ENCODE data around the gene ZDHHC7. TPM values are rescaled to one million over a fixed set of nuclear protein-coding genes. Genes with fewer than 3 reads are reported as not detected.

ZDHHC7 gene
- total RNA-seq, 1 experiment from 2014 or later, result 39.1 TPM

DNA sequence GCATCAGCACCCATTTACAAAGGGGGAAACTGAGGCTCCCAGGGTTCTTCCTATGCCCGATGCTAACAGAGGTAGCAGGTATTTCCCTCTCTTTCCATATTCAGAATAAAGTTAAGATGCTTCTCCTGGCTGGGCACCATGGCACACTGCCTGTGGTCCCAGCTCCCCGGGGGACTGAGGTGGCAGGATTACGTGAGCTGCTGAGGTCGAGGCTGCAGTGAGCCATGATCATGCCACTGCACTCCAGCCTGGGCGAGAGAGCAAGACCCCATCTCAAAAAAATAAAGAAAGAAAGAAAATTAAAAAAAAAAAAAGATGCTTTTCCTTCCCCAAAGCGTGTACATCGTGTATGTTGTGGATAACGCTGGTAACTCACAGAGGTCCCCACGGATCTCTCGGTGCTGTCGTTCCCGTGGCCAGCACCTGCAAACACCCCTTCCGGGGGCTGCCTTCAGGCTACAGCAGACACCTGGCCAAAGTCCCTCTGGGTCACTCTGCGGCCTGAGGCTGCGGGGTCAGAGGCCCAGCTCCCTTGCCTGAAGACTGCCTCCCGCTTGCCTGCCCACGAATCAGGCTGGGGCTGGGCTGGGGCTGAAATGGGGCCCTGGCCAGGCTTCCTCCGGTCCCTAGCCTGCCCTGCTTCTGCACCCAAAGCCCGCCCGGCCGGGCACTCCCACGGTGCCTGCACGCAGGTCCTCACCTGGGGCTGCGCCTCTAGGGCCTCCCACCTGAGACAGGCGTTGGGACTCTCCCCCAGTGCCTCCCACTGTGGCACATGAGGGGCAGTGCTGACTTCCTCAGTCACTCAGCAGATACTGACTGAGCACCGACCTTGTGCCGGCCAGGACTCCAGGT, 63.1 kb downstream of the ZDHHC7 start:
- Histone ChIP-seq H3K14ac (ENCODE audit: insufficient read depth, low read length) (no peak overlapping the region; the same call in 1 of the 2 replicates), H3K4me1 (ENCODE audit: insufficient read depth, low read length) (no peaks in the 10 kb centered on the region), H4K20me1 (ENCODE audit: control insufficient read depth, insufficient read depth, insufficient read length) (no peaks in the 10 kb centered on the region), H2AK5ac (ENCODE audit: insufficient read length, low read length) (no peak overlapping the region), H3K56ac (ENCODE audit: insufficient read length, low read depth, low read length) (no peak overlapping the region), H3K23ac (ENCODE audit: insufficient read length, low read depth, low read length) (no peak overlapping the region), H3K4me2 (ENCODE audit: insufficient read depth, insufficient read length, low read length) (no peak overlapping the region), H2BK12ac (ENCODE audit: insufficient read length, low read depth, low read length) (no peak overlapping the region), H3T11ph (ENCODE audit: low read length) (no peak overlapping the region), H2BK120ac (ENCODE audit: low read depth, low read length, poor library complexity, severe bottlenecking) (no peak overlapping the region), H2BK20ac (ENCODE audit: low read depth, low read length, poor library complexity, severe bottlenecking) (no peak overlapping the region), H2AFZ (ENCODE audit: low read length) (no peak overlapping the region), H2BK15ac (ENCODE audit: low read depth, low read length) (no peak overlapping the region), H4K8ac (replicated peaks; ENCODE audit: insufficient read length, low read depth, low read length) (no peak overlapping the region), H3K23me2 (ENCODE audit: insufficient read length, low read depth, low read length, poor library complexity, severe bottlenecking) (no peaks in the 10 kb centered on the region), H3K79me1 (ENCODE audit: insufficient read depth, low read depth, low read length, poor library complexity, severe bottlenecking) (no peaks in the 10 kb centered on the region), H4K91ac (ENCODE audit: insufficient read length, low read depth, low read length) (no peak overlapping the region), H3K27me3 (ENCODE audit: insufficient read depth, low read length) (no peaks in the 10 kb centered on the region), H3K27ac (ENCODE audit: insufficient read length, low read depth, low read length) (no peak overlapping the region), H3K4ac (ENCODE audit: low read depth, low read length) (no peak overlapping the region), H3K9me3 (ENCODE audit: control insufficient read depth, low read depth, low read length) (no peaks in the 10 kb centered on the region), H4K5ac (ENCODE audit: insufficient read length, low read depth, low read length) (no peak overlapping the region), H3K79me2 (ENCODE audit: insufficient read depth, low read length) (no peaks in the 10 kb centered on the region), H3K18ac (ENCODE audit: insufficient read length, low read depth, low read length) (no peak overlapping the region), H2BK5ac (ENCODE audit: insufficient read length, low read length) (no peak overlapping the region), H3K9ac (ENCODE audit: extremely low read depth, insufficient read length, low read length) (no peak overlapping the region)
- Mint-ChIP-seq H3K4me1 (peaks cover 0 to 2% of the 10 kb centered on the region in 2 experiments; a peak in 1 of 4 replicates), H3K27ac (no peak overlapping the region), H3K9me3 (no peaks in the 10 kb centered on the region; a peak in 1 of 5 replicates), H3K36me3 (ENCODE audit: insufficient read depth in 1 of 3, low read depth in 3 of 3) (no peaks in the 10 kb centered on the region), H3K27me3 (ENCODE audit: low read depth) (peaks cover 3% of the 10 kb centered on the region), H3K4me3 (no peak overlapping the region)
- no peak for DNase-seq
- no CpG with 5 or more reads among the region's 27 CpGs for WGBS (ENCODE audit: extremely low coverage, insufficient read length, low lambda C conversion rate)
- TF ChIP-seq, protein P1, sequence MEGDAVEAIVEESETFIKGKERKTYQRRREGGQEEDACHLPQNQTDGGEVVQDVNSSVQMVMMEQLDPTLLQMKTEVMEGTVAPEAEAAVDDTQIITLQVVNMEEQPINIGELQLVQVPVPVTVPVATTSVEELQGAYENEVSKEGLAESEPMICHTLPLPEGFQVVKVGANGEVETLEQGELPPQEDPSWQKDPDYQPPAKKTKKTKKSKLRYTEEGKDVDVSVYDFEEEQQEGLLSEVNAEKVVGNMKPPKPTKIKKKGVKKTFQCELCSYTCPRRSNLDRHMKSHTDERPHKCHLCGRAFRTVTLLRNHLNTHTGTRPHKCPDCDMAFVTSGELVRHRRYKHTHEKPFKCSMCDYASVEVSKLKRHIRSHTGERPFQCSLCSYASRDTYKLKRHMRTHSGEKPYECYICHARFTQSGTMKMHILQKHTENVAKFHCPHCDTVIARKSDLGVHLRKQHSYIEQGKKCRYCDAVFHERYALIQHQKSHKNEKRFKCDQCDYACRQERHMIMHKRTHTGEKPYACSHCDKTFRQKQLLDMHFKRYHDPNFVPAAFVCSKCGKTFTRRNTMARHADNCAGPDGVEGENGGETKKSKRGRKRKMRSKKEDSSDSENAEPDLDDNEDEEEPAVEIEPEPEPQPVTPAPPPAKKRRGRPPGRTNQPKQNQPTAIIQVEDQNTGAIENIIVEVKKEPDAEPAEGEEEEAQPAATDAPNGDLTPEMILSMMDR (conservative IDR thresholded peaks at IDR 0.05), result no peak

All from H9 (cell line).